Breast epithelium (tissue), 3 donors: ENCODE measurements around the gene ABCC1.

Experiments
- POLR2A ChIP-seq: fragments of 450-650 bp; IDR thresholded peaks from one replicate; pipeline ENCODE4 v1.6.1; 2016; ENCODE audit warnings: antibody characterized with exemption, mild to moderate bottlenecking, moderate library complexity
- TF ChIP-seq, protein P1 (sequence below), 3 donors: fragments of 450-650 bp; IDR thresholded peaks; one replicate each; pipeline ENCODE4 v1.5.1; 2016 to 2017; ENCODE audit warnings: antibody characterized with exemption in 3 of 3, mild to moderate bottlenecking in 3 of 3, moderate library complexity in 3 of 3

DNA sequence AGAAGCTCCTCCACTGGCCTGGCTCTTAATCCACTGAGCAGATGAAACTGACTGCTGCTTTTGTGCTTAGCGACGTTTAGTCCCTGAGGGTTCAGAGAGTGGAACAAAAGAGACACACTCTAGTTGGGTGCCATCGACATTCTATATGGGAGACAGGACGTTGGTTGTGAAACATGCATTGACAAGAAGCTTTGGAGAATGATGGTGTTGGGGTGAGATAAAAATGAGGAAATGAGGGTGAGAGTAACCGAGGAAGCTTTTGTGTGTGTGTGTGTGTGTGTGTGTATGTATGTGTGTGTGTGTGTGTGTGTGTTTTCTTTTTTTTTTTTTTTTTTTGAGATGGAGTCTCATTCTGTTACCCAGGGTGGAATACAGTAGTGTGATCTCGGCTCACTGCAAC is 89.5 kb downstream of the ABCC1 start:
- TF ChIP-seq, protein P1, sequence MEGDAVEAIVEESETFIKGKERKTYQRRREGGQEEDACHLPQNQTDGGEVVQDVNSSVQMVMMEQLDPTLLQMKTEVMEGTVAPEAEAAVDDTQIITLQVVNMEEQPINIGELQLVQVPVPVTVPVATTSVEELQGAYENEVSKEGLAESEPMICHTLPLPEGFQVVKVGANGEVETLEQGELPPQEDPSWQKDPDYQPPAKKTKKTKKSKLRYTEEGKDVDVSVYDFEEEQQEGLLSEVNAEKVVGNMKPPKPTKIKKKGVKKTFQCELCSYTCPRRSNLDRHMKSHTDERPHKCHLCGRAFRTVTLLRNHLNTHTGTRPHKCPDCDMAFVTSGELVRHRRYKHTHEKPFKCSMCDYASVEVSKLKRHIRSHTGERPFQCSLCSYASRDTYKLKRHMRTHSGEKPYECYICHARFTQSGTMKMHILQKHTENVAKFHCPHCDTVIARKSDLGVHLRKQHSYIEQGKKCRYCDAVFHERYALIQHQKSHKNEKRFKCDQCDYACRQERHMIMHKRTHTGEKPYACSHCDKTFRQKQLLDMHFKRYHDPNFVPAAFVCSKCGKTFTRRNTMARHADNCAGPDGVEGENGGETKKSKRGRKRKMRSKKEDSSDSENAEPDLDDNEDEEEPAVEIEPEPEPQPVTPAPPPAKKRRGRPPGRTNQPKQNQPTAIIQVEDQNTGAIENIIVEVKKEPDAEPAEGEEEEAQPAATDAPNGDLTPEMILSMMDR (IDR thresholded peaks at IDR 0.05): no peak
- no peak for TF ChIP-seq POLR2A
